Measurements from ENCODE around the gene SUV39H2. TPM values are rescaled to one million over a fixed set of nuclear protein-coding genes. Genes with fewer than 3 reads are reported as not detected.
"Not testable (repeated sequence)": the region's sequence is repeated elsewhere in the genome, so short reads cannot be mapped to it uniquely, and the experiment has no call there.

Gene SUV39H2
- total RNA-seq, 1 donor from 2014 or later = 14.0 TPM

GRCh38 chr10:14930610-14931009 is 51.9 kb downstream of the SUV39H2 start:
- no peak for DNase-seq (ENCODE audit: low spot score)

- no peak for DNase-seq (ENCODE audit: low spot score)
Measured at GRCh38 chr10:14936584-14936983, 57.9 kb downstream of the SUV39H2 start.

GRCh38 chr10:14938971-14939370 is 60.3 kb downstream of the SUV39H2 start:
- DNase-seq (ENCODE audit: low spot score) = not testable (repeated sequence)

GRCh38 chr10:14942147-14942949 is 63.7 kb downstream of the SUV39H2 start:
- DNase-seq (ENCODE audit: low spot score) = not testable (repeated sequence)

- not testable (repeated sequence) for DNase-seq (ENCODE audit: low spot score)
Measured at GRCh38 chr10:14942950-14943338, 64.3 kb downstream of the SUV39H2 start.

GRCh38 chr10:14945108-14945507 is 66.4 kb downstream of the SUV39H2 start:
- no peak for DNase-seq (ENCODE audit: low spot score)

- DNase-seq (ENCODE audit: low spot score) = no peak
Measured at GRCh38 chr10:14947268-14947667, 68.6 kb downstream of the SUV39H2 start.

- no peak for DNase-seq (ENCODE audit: low spot score)
Measured at GRCh38 chr10:14949291-14949690, 70.6 kb downstream of the SUV39H2 start.

GRCh38 chr10:14952851-14953423 is 74.3 kb downstream of the SUV39H2 start:
- no peak for DNase-seq (ENCODE audit: low spot score)

- no peak for DNase-seq (ENCODE audit: low spot score)
Measured at GRCh38 chr10:14953424-14954000, 74.8 kb downstream of the SUV39H2 start.

Other genes with a start within 250 kb of the SUV39H2 start
- 27.4 TPM for gene FAM107B, start 104.0 kb upstream of the SUV39H2 start, total RNA-seq (ENCODE audit: insufficient read depth, low replicate concordance)
- not detected for gene CDNF, start 40.8 kb upstream of the SUV39H2 start, total RNA-seq (ENCODE audit: insufficient read depth, low replicate concordance)
- gene HSPA14, start 40.6 kb upstream of the SUV39H2 start, total RNA-seq (ENCODE audit: insufficient read depth, low replicate concordance) = 11.3 TPM
- gene MSANTD7, start 40.6 kb upstream of the SUV39H2 start, total RNA-seq (ENCODE audit: insufficient read depth, low replicate concordance) = 14.9 TPM
- 18.5 TPM for gene DCLRE1C, start 75.2 kb downstream of the SUV39H2 start, total RNA-seq (ENCODE audit: insufficient read depth, low replicate concordance)
- gene MEIG1, start 80.5 kb downstream of the SUV39H2 start, total RNA-seq (ENCODE audit: insufficient read depth, low replicate concordance) = not detected
- 13.2 TPM for gene OLAH, start 165.1 kb downstream of the SUV39H2 start, total RNA-seq (ENCODE audit: insufficient read depth, low replicate concordance)
- gene ACBD7, start 209.9 kb downstream of the SUV39H2 start, total RNA-seq (ENCODE audit: insufficient read depth, low replicate concordance) = 1.9 TPM
- 12.5 TPM for gene RPP38, start 218.5 kb downstream of the SUV39H2 start, total RNA-seq (ENCODE audit: insufficient read depth, low replicate concordance)

Measured in umbilical cord (tissue), 2 donors.